Colonic mucosa (tissue), 4 donors: ENCODE measurements around the gene KLHL6. TPM values are rescaled to one million over a fixed set of nuclear protein-coding genes. Genes with fewer than 3 reads are reported as not detected.

Experiments
- DNase-seq: peaks from one replicate; pipeline ENCODE4 v3.0.0-alpha.2; 2020
- H3K27ac ChIP-seq: fragments of 200-600 bp; one replicate; pipeline ENCODE4 v1.8.0; 2021
- H3K27me3 ChIP-seq: fragments of 200-600 bp; one replicate; pipeline ENCODE4 v1.8.0; 2021
- H3K36me3 ChIP-seq: fragments of 200-600 bp; one replicate; pipeline ENCODE4 v1.8.0; 2021
- H3K4me1 ChIP-seq: fragments of 200-600 bp; one replicate; pipeline ENCODE4 v1.8.0; 2021; ENCODE audit warnings: mild to moderate bottlenecking
- H3K4me3 ChIP-seq: fragments of 200-600 bp; one replicate; pipeline ENCODE4 v1.8.0; 2021
- H3K9ac ChIP-seq, 2 donors: one replicate each; pipeline ENCODE4 v1.7.0; 2013; ENCODE audit warnings: control low read depth in 2 of 2, low read depth in 2 of 2, low read length in 2 of 2
- H3K9me3 ChIP-seq: fragments of 200-600 bp; one replicate; pipeline ENCODE4 v1.8.0; 2021
- CTCF ChIP-seq: fragments of 200-600 bp; IDR thresholded peaks from one replicate; pipeline ENCODE4 v1.8.0; 2022; ENCODE audit warnings: antibody characterized with exemption, mild to moderate bottlenecking
- intact Hi-C: fragments of 100-400 bp; cut with DNase I; formaldehyde crosslinking; loops from one replicate; pipeline ENCODE4 v1.14.1; 2022
- total RNA-seq, 2 donors: library from RNA; stranded (reverse); fragmentation: NEBNext Ultra II Directional in 1 of 2; extraction: Animal tissue kit (Norgen Biotek cat#: 25700) in 1 of 2; gene quantifications; one replicate each; pipeline ENCODE4 v1.2.1, GENCODE V29; 2021
- donor health status: healthy.
- donor health status: DM: no; HTN: no; CAD: no.
- donor health status: DM: no; HTN: no; CAD: no.

KLHL6 gene
- total RNA-seq, 2 donors from 2014 or later: 2.0 to 2.1 TPM

GRCh38 chr3:183538486-183538885 is 17.0 kb downstream of the KLHL6 start:
- Histone ChIP-seq H3K36me3 (no peaks in the 10 kb centered on the region), H3K27ac (no peak overlapping the region), H3K4me1 (no peaks in the 10 kb centered on the region), H3K9me3 (no peaks in the 10 kb centered on the region), H3K9ac (no peak overlapping the region), H3K4me3 (no peak overlapping the region), H3K27me3 (no peaks in the 10 kb centered on the region)
- no peak for TF ChIP-seq CTCF
- intact Hi-C loops: no loop called here
- DNase-seq: no peak

DNA sequence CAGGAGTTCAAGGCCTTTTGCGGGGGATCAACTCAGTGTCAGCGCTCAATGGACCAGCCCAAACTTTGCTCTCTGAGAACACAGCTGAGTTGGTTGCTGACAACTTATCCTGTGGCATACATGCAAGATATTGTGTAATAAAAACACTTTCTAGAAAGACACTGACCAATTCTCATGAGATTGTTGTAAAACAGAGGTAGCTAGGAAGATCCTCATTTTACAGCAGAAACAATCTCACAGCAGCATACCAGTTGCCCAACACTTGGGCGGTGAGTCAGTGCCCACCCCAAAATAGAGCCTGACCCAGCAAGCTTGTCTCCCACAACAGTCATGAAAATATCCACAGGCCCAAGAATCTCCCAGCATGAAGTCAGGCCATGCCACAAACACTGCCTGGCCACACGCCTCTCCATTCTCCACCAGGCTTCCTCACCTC is 18.2 kb downstream of the KLHL6 start:
- intact Hi-C loops: no loop called here
- H3K4me1 ChIP-seq: no peaks in the 10 kb centered on the region
- H3K9ac ChIP-seq: no peak overlapping the region
- H3K36me3 ChIP-seq: no peaks in the 10 kb centered on the region
- no peak for TF ChIP-seq CTCF
- H3K4me3 ChIP-seq: no peak overlapping the region
- no peak for DNase-seq
- H3K9me3 ChIP-seq: no peaks in the 10 kb centered on the region
- no peaks in the 10 kb centered on the region for H3K27me3 ChIP-seq
- no peak overlapping the region for H3K27ac ChIP-seq

DNA sequence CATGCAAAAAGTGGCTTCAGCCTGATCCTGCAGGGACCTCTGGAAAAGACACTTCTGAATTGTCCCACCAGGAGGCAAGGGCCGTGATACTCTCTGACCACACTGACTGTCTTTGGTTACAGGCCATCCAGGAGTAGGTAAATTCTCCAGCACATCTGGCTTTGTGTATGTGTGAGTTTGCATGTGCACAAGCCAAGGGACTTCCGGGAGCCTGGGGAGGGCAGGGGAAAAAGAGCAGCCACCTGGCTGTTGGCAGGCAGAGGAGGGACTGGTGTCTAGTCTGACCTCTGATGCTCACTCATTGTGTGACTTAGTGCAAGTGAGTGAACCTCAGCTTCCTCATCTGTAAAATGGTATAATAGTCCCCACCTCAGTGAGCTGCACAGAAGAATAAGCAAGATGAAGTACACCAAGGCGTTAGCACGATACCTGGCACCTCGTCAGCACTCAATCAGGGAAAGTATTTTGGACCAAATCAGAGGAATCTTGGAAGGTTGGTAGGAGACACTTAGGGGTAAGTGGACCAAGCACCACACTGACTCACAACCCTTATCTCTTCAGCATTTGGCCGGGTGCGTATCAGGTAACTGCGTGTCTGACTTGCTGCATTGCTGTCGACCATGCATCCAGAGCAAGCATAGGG is 19.1 kb downstream of the KLHL6 start:
- TF ChIP-seq CTCF: no peak
- H3K4me1 ChIP-seq: no peaks in the 10 kb centered on the region
- H3K27me3 ChIP-seq: no peaks in the 10 kb centered on the region
- no peak for DNase-seq
- no peak overlapping the region for H3K9ac ChIP-seq
- intact Hi-C loops: no loop called here
- H3K27ac ChIP-seq: no peak overlapping the region
- H3K4me3 ChIP-seq: no peak overlapping the region
- H3K9me3 ChIP-seq: no peaks in the 10 kb centered on the region
- no peaks in the 10 kb centered on the region for H3K36me3 ChIP-seq

GRCh38 chr3:183534249-183534648 is 21.3 kb downstream of the KLHL6 start:
- H3K36me3 ChIP-seq: no peaks in the 10 kb centered on the region
- intact Hi-C loops: no loop called here
- no peak for DNase-seq
- no peaks in the 10 kb centered on the region for H3K9me3 ChIP-seq
- TF ChIP-seq CTCF: no peak
- H3K9ac ChIP-seq: no peak overlapping the region
- H3K4me1 ChIP-seq: no peaks in the 10 kb centered on the region
- H3K27ac ChIP-seq: no peak overlapping the region
- no peak overlapping the region for H3K4me3 ChIP-seq
- no peaks in the 10 kb centered on the region for H3K27me3 ChIP-seq

DNA sequence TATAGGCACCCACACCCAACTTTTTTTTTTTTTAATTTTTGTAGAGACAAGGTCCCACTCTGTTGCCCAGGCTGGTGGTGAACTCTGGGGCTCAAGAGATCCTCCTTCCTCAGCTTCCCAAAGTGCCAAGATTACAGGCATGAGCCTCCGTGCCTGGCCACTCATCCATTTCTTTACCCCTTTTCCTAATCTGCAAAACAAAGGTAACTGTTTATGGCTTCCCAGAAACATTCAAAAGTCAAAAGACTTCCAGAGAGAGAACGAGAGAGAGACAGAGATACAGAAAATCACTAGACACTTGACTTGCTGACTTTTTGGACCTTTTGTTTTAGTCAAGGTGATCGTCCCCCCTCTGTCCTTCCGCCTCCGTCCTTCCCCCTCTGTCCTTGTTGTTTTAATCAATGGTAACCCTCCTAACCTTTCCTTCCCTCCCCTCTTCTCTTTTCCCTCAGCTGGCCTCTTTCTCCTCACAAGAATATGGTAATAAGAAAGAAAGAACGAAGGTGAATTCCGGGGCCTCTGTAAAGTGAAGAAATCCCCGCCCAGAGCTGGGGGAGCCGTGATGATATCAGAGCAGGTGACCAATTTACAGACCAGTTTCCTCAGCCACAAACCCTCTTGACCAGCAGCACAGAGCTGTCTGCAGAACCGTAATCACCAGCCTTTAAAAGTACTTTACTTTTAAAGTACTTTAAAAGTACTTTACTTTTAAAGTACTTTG is 21.9 kb downstream of the KLHL6 start:
- Histone ChIP-seq H3K27me3 (no peaks in the 10 kb centered on the region), H3K27ac (no peak overlapping the region), H3K36me3 (no peaks in the 10 kb centered on the region), H3K4me1 (no peaks in the 10 kb centered on the region), H3K9me3 (no peaks in the 10 kb centered on the region), H3K9ac (no peak overlapping the region), H3K4me3 (no peak overlapping the region)
- TF ChIP-seq CTCF: no peak
- DNase-seq: peak; percentile 48
- intact Hi-C loops: no loop called here
